ENCODE results near the gene DOK5.

DOK5 gene

GRCh38 chr20:54510541-54511129, 35.2 kb downstream of the DOK5 start:
- H3K4me3 ChIP-seq (ENCODE audit: low read depth, low read length), result no peak overlapping the region

- no peak overlapping the region for H3K4me3 ChIP-seq (ENCODE audit: low read depth, low read length)
Observed at GRCh38 chr20:54512694-54513093, 37.3 kb downstream of the DOK5 start.

GRCh38 chr20:54514028-54514607, 38.7 kb downstream of the DOK5 start:
- H3K4me3 ChIP-seq (ENCODE audit: low read depth, low read length), result no peak overlapping the region

GRCh38 chr20:54515793-54516628, 40.6 kb downstream of the DOK5 start:
- no peak overlapping the region for H3K4me3 ChIP-seq (ENCODE audit: low read depth, low read length)

GRCh38 chr20:54517241-54517975, 42.0 kb downstream of the DOK5 start:
- no peak overlapping the region for H3K4me3 ChIP-seq (ENCODE audit: low read depth, low read length)

GRCh38 chr20:54524849-54525248, 49.5 kb downstream of the DOK5 start:
- no peak overlapping the region for H3K4me3 ChIP-seq (ENCODE audit: low read depth, low read length)

- H3K4me3 ChIP-seq (ENCODE audit: low read depth, low read length), result no peak overlapping the region
Observed at GRCh38 chr20:54525916-54526590, 50.7 kb downstream of the DOK5 start.

GRCh38 chr20:54526801-54527200, 51.4 kb downstream of the DOK5 start:
- H3K4me3 ChIP-seq (ENCODE audit: low read depth, low read length), result no peak overlapping the region

GRCh38 chr20:54532573-54532972, 57.2 kb downstream of the DOK5 start:
- H3K4me3 ChIP-seq (ENCODE audit: low read depth, low read length), result no peak overlapping the region

- H3K4me3 ChIP-seq (ENCODE audit: low read depth, low read length), result no peak overlapping the region
Observed at GRCh38 chr20:54534101-54534500, 58.7 kb downstream of the DOK5 start.

GRCh38 chr20:54535033-54535432, 59.6 kb downstream of the DOK5 start:
- no peak overlapping the region for H3K4me3 ChIP-seq (ENCODE audit: low read depth, low read length)

- no peak overlapping the region for H3K4me3 ChIP-seq (ENCODE audit: low read depth, low read length)
Observed at GRCh38 chr20:54535746-54536145, 60.4 kb downstream of the DOK5 start.

- H3K4me3 ChIP-seq (ENCODE audit: low read depth, low read length), result no peak overlapping the region
Observed at GRCh38 chr20:54539521-54540046, 64.2 kb downstream of the DOK5 start.

GRCh38 chr20:54543369-54543768, 68.0 kb downstream of the DOK5 start:
- no peak overlapping the region for H3K4me3 ChIP-seq (ENCODE audit: low read depth, low read length)

GRCh38 chr20:54545676-54546358, 70.4 kb downstream of the DOK5 start:
- no peak overlapping the region for H3K4me3 ChIP-seq (ENCODE audit: low read depth, low read length)

GRCh38 chr20:54548849-54549248, 73.5 kb downstream of the DOK5 start:
- H3K4me3 ChIP-seq (ENCODE audit: low read depth, low read length), result no peak overlapping the region

GRCh38 chr20:54549658-54550326, 74.4 kb downstream of the DOK5 start:
- no peak overlapping the region for H3K4me3 ChIP-seq (ENCODE audit: low read depth, low read length)

- H3K4me3 ChIP-seq (ENCODE audit: low read depth, low read length), result no peak overlapping the region
Observed at GRCh38 chr20:54550776-54551396, 75.5 kb downstream of the DOK5 start.

GRCh38 chr20:54554006-54554405, 78.6 kb downstream of the DOK5 start:
- no peak overlapping the region for H3K4me3 ChIP-seq (ENCODE audit: low read depth, low read length)

All from iPS-11a (cell line).